DMS79 (cell line): Measurements from ENCODE around the gene TNFAIP8L1.
"Not testable (repeated sequence)": the region's sequence is repeated elsewhere in the genome, so short reads cannot be mapped to it uniquely, and the experiment has no call there.

Source experiments
- DNase-seq: peaks from one replicate; lab custom pipeline; 2025; lab: John Stamatoyannopoulos, UW

TNFAIP8L1 gene

DNA sequence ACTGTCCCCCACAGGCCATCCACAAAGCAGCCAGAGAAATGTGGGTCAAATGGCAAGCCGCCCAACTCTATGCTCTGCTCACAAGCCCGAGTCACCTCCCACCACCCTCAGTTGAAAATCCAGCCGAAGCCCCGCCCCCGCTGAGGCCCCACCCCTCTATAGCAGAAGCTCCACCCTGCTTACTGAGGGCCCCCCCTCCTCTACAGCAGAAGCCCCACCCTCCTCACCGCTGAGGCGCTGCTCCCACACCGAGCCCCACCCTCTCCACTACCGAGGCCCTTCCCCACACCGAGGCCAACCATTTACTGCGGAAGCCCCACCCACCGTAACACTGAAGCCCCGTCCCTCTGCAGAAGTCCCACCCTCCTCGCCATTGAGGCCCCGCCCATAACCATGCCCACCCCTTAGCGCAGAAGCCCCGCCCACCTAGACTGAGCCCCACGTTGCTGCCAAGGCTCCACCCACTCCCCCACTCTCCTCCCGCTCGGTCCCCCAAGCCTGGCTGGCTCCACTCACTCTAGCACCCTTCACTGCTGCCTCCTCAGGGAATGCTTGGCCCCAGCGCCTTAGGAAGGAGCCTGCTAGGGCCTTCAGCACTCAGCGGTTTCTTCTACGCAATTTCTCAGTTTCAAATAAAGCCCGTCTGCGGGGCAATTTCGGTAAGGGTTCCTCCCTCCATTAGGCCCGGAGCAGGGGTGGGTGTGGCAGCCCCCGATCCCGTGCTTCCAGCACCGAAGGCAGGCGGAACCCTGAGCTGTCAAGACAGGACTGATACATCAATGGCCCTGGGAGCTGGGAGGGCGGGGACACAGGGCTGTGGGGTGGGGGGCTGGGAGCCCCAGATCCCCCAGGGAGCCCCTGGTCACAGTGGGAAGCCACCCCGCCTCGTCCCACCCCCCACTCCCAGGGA lies 39.8 kb downstream of the TNFAIP8L1 start:
- no peak for DNase-seq

DNA sequence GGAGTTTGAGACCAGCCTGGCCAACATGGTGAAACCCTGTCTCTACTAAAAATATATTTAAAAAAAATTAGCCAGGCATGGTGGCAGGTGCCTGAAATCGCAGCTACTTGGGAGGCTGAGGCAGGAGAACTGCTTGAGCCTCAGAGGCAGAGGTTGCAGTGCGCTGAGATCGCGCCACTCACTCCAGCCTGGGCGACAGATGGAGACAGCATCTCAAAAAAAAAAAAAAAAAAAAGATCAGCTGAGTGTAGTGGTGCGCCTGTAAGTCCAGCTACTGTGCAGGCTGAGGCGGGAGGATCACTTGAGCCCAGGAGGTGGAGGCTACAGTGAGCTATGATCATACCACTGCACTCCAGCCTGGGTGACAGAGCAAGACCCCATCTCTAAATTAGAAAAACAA lies 40.7 kb downstream of the TNFAIP8L1 start:
- DNase-seq: not testable (repeated sequence)

DNA sequence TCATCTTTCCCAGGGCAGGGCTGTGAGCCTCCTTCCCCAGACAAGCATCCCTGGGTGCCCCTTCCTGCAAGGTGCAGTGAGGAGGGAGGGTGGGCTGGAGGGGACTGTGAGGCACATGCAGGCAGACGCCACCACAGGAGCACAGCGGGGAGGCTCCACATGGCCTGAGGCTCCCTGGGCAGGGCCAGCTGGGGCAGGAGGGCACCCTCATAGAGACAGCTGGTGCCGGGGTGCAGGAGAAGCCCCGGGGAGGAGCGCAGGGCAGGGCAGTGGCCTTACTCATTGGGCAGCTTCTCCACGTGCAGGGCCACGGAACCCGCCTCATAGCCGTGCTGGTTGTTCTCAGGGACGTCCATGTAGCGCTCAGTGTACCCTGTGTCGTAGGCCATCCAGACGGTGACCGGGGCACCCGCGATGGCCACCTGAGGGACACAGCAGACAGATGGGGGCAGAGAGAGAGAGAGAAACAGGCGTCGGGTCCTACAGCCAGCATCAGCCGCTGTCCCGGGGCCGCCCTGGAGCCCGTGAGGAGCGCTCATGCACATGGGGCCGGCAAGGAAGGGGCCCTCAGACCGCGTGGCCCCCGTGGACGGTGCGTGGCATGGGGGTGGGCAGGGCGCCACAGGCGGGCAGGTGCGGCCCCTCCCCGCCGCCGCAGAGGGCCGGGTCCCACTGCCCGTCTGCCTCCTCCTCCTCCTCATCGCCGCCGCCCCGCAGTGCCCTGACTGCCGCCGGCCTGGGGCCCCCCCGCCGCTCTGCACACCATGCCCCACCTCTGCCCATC lies 43.3 kb downstream of the TNFAIP8L1 start:
- DNase-seq: no peak

GRCh38 chr19:4684312-4685095 lies 45.2 kb downstream of the TNFAIP8L1 start:
- no peak for DNase-seq

DNA sequence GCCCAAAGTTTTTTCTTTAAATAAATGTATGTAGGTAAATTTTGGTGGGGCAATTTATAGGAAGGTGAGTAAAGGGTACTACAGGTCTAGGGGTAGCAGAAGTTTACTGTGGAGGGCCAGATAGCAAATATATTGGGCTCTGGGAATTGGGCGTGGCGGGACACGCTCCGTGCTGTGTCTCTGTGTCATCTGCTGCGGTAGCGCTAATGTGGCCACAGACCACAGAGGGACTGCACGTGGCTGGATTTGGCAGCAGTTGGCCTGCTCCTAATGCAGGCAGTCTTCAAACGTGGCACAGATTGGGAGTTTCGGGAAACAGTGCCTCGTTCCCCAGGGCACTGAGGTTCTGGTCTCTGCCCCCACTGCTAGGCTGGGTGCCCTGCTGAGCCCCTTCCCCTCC lies 47.4 kb downstream of the TNFAIP8L1 start:
- DNase-seq: no peak

GRCh38 chr19:4687396-4687795 lies 48.1 kb downstream of the TNFAIP8L1 start:
- DNase-seq: no peak

- DNase-seq: no peak
Measured at GRCh38 chr19:4688587-4688986, 49.3 kb downstream of the TNFAIP8L1 start.

GRCh38 chr19:4689403-4689802 lies 50.1 kb downstream of the TNFAIP8L1 start:
- DNase-seq: no peak

- no peak for DNase-seq
Measured at GRCh38 chr19:4690361-4690760, 51.0 kb downstream of the TNFAIP8L1 start.

DNA sequence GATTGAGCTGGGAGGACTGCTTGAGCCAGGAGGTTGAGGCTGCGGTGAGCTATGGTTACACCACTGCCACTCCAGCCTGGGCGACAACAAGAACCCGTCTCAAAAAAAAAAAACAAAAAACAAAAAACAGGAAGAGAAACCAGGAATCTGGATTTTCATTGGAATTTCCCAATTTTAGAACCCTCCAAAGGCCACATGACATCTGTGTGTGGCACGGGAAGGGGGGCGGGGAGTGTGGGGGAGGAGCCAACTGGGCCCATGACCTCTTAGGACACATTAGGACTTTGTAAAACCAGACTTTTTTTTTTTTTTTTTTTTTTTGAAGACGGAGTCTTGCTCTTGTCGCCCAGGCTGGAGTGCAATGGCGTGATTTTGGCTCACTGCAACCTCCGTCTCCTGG lies 52.1 kb downstream of the TNFAIP8L1 start:
- no peak for DNase-seq

DNA sequence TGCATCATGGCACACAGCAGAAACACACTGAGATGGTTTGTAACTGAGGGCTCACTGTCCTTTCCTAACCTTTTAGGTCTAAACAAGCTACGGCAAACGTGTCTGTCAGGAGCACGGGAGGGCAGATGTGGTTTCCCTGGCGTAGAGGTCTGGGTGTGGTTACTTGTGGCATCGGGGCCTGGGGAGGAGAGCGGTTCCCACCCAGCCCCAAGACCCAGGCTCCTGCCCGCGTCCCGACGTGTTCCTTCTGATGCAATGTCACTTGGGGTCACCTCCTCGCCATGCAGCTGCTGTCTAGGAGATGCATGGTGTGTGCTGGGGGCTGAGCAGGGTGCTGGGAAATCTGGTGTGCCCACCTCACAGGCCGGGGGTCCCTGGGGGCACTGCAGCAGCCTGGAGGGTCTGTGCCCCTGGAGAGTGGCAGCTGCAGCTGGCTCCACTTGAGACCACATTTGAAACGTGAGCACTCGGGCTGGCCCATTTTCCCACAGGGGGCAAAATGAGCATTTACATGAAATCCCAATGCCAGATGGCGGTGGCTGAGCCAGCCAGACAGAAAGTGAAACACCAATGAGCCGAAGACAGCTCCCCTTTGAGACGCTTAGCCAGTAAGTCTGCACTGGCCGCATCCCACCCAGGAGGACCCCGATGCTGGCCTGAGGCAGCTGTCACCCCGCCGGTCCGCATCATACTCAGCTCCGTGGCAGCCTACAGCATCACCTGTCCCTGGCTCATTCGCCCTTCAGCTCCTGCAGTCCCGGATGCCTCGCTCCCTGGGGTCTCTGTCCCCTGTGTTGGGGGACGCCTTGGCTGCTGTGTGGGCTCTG lies 53.1 kb downstream of the TNFAIP8L1 start:
- DNase-seq: no peak

DNA sequence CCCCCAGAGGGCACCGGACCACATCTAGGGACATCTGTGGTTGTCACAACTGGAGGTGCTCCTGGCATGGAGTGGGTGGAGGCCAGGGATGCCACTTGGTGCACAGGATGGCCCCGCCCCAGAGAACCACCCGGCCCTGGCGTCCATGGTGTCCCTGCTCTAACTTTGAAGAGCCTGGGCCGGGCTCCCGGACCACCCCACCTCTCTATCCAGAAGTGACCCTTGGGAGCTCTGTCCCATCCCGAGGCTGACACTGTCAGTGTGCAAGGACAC lies 53.7 kb downstream of the TNFAIP8L1 start:
- DNase-seq: no peak

GRCh38 chr19:4693471-4694121 lies 54.3 kb downstream of the TNFAIP8L1 start:
- no peak for DNase-seq

GRCh38 chr19:4694211-4694987 lies 55.1 kb downstream of the TNFAIP8L1 start:
- no peak for DNase-seq

- DNase-seq: no peak
Measured at GRCh38 chr19:4695224-4695731, 56.0 kb downstream of the TNFAIP8L1 start.

- no peak for DNase-seq
Measured at GRCh38 chr19:4697304-4697703, 58.0 kb downstream of the TNFAIP8L1 start.

DNA sequence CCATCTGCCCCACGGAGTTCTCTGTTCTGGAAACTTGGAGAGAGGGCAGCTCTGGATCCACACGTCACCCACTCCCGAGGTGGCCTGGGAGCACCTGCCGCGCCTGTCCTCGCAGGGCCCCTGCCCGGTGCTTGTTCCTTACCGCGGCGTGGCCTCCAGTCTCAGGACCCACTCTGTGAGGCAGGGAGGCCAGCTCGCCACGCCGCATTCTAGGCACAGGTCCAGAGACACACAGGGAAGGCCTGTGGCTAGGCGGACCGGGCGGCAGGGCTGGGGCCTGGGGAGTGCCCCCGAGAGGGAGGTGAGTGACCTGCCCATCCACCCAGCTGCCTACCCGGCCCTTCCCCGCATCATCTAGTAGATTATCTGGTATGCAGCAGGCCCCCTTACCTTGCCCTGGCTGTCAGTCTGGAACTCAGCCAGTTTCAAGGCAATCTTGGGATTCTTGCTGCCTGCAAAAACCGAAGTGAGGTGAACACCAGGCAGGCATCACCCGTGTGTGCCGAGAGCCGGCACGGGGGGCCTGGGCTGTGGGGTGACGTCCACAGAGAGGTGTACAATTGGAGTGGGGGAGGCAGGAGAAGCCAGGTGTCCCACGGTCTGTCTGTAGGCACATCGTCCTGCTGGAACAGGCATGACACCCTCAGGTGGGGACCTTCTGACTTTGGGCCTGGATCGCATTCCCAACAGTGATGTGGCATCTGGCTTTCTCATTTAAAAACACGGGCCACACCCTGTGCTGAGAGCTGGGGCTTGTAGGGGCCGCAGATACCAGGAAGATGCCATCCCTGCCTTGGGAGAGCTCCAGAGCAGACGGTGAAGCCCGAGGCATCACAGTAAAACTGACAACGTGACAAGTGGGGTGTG lies 60.7 kb downstream of the TNFAIP8L1 start:
- DNase-seq: no peak

- no peak for DNase-seq
Measured at GRCh38 chr19:4700693-4700970, 61.3 kb downstream of the TNFAIP8L1 start.

DNA sequence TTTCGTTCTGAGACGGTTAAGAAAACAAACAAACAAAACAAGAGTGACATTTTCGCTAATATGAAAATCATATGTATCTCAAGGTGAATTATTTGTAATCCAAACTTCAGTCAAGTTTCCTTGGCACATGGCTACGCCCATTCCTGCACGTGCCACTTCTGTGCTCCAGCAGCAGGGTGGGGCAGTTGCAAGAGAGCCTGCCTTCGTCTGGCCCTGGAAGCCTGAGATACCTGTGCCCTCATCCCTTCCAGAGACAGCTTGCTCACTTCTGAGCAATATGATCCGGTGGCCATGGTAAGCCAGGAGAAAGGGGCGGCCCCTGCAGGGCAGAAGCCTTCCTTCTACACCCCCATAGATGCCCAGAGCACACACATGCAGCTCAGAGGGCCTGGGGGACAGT lies 62.2 kb downstream of the TNFAIP8L1 start:
- DNase-seq: no peak
